GM12873 (cell line): Measurements from ENCODE around the gene SEL1L3.

ENCODE experiments used
- CTCF ChIP-seq: IDR thresholded peaks from 2 replicates; pipeline ENCODE4 v1.5.1; 2012; ENCODE audit warnings: low read depth, mild to moderate bottlenecking, moderate library complexity, low read length, control low read depth; ENCODE audit not compliant: insufficient read depth; ENCODE audit errors: missing control alignments

Gene SEL1L3

DNA sequence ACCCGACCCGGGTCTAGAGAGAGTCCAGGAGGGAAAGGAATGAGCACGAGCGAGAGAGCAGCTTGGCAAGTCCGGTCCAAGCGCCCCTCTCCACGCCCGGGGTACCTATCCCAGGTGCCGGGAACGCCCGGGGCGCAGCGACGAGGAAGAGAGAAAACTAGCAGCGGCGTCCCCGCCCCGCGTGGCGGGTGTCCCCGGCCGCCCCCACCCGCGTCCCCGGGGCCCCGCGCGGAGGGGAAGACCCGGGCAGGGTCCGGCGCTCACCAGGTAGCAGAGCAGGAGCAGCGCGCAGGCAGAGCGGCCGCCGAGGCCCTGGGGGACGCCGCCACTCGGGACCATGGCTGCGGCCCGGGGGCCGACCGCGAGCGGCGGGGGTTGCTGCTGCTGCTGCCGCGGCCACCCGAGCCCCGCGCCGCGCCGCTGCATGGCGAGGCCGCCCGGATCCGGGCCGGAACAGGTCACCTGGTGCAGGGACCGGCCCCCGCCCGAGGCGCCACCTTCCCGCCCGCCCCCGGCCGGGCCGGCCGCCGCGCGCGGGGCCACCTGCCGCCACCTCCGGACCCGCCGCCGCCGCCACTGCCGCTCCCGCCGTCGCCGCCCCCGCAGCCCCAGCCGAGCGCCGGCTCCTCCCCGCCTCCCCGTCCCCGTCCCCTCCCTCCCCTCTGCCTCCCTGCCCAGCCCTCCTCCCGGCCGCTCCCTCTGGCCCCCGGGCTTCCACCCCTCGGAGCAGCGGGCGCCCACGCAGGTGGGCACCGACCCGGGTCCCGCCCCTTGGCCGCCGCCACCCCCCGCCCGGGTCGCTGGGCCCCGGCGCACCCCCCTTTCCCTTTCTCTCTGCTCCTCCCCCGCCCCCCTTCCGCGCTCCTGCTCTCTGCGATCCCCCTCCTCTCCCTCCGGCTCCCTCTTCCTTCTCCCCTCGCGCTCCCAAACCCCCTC, at the start of gene SEL1L3:
Gene SEL1L3, minus strand, starts transcription at position 578 of the 936 bp plus-strand sequence. Its CDS starts 152 bp downstream, at position 426.
- no peak for TF ChIP-seq CTCF

- no peak for TF ChIP-seq CTCF
These were observed 48.6 kb upstream of the SEL1L3 start for GRCh38 chr4:25911356-25911755.

- no peak for TF ChIP-seq CTCF
These were observed 45.7 kb upstream of the SEL1L3 start for GRCh38 chr4:25908491-25908901.

DNA sequence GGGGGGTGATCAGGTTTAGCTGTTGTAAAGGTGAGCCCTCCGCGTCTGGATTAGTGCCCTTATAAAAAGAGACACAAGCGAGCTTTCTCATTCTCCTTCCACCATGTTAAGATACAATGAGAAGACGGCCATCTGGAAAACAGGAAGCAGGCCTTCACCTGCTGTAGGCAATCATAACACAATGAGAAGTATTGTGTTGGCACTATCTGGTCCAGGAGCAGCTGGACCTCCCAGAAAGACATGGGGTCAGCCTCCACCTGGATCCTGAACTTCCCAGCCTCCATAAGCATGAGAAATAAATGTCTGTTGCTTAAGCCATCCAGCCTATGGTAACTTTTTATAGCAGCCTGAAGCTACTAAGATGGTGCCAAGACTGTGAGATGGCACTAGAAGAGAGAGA, 42.6 kb upstream of the SEL1L3 start:
- TF ChIP-seq CTCF: no peak

DNA sequence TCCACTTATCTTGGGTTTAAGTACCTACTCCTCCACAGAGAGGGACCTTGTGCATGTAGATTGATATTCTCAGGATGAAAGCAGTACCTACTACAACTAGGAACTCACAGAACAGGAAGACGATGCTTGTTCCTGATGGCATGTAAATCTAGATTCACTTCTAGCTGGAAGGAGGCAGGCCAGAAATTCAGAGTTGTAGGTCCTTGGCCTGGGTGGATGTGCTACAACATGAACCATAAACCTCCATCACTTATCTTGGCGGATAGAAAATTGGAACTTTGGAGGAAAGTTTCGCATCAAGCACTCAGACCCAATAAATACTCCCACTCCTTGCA, 41.9 kb upstream of the SEL1L3 start:
- no peak for TF ChIP-seq CTCF

GRCh38 chr4:25903900-25904747, 41.3 kb upstream of the SEL1L3 start:
- no peak for TF ChIP-seq CTCF

DNA sequence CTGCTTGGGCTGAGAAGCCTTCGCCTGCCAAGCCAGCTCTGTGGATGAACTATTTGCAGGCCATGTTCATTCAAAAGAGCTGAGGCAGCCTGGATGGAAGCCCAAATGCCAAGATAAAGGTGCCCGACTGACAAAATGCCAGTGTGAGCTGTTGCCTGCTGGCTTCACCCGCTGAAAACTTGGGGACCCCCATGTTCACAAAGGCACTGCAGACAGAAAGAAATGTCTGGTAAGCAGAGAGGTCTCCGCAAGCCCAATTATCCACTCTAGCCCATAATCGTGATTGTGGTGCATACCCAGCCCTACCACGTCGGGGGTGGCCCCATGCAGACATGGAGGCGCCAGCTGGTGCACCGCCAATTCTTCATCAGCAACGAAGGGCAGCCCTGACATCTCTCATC, 38.2 kb upstream of the SEL1L3 start:
- no peak for TF ChIP-seq CTCF
